ENCODE data around the gene SZT2. TPM values are rescaled to one million over a fixed set of nuclear protein-coding genes. Genes with fewer than 3 reads are reported as not detected.

The SZT2 gene
- total RNA-seq, 2 donors from 2014 or later = 25.9 to 61.6 TPM

- intact Hi-C loops (cut with DNase I) = no loop called here
Observed at GRCh38 chr1:43432907-43433306, 43.2 kb downstream of the SZT2 start.

DNA sequence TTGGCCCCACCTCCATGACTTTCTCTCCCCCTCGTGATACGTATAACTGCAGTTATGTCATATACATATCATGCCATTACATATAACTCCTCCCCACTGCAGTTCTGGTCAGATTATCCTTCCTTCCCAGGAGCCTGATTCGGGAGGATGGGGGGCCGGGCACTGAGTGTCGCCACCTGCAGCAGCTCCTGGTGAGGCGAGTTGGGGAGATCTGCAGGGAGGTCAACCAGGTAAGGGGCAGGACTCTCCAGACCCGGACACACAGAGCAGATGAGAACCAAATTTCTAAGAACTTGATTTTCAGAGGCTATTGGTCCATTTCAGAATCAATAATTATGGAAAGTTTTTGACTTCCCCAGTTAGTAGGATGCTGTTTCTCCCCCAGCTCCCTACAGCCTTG is 44.6 kb downstream of the SZT2 start:
- no peak for ATAC-seq
- Histone ChIP-seq H3K4me3 (no peak overlapping the region), H3K9me3 (no peaks in the 10 kb centered on the region), H3K36me3 (replicated peaks in 1 of 2; ENCODE audit: insufficient read depth in 1 of 2, low read depth in 2 of 2) (peaks cover 0 to 42% of the 10 kb centered on the region in 2 donors), H3K27me3 (no peaks in the 10 kb centered on the region), H3K4me1 (no peaks in the 10 kb centered on the region), H3K27ac (no peak overlapping the region)
- DNase-seq = peak in 1 of 4 donors; percentile 7
- no peak for TF ChIP-seq POLR2A (IDR thresholded peaks at IDR 0.05)
- TF ChIP-seq, protein P1, sequence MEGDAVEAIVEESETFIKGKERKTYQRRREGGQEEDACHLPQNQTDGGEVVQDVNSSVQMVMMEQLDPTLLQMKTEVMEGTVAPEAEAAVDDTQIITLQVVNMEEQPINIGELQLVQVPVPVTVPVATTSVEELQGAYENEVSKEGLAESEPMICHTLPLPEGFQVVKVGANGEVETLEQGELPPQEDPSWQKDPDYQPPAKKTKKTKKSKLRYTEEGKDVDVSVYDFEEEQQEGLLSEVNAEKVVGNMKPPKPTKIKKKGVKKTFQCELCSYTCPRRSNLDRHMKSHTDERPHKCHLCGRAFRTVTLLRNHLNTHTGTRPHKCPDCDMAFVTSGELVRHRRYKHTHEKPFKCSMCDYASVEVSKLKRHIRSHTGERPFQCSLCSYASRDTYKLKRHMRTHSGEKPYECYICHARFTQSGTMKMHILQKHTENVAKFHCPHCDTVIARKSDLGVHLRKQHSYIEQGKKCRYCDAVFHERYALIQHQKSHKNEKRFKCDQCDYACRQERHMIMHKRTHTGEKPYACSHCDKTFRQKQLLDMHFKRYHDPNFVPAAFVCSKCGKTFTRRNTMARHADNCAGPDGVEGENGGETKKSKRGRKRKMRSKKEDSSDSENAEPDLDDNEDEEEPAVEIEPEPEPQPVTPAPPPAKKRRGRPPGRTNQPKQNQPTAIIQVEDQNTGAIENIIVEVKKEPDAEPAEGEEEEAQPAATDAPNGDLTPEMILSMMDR (IDR thresholded peaks at IDR 0.05) = no peak
- intact Hi-C loops (cut with DNase I) = no loop called here
- 89% methylated on average over 7 of the region's 7 CpGs for WGBS, 2 donors

More at GRCh38 chr1:43432907-43433306, 43.2 kb downstream of the SZT2 start:
- Histone ChIP-seq H3K36me3 (replicated peaks in 1 of 2; ENCODE audit: insufficient read depth in 1 of 2, low read depth in 2 of 2) (peaks cover 0 to 51% of the 10 kb centered on the region in 2 donors), H3K4me3 (no peak overlapping the region), H3K27ac (no peak overlapping the region), H3K4me1 (no peaks in the 10 kb centered on the region), H3K9me3 (no peaks in the 10 kb centered on the region), H3K27me3 (no peaks in the 10 kb centered on the region)
- no peak for ATAC-seq
- WGBS, 2 donors = 82 to 91% methylated on average over 5 of the region's 5 CpGs
- peak in 1 of 4 donors; percentile 6 for DNase-seq
- no peak for TF ChIP-seq POLR2A (IDR thresholded peaks at IDR 0.05)
- TF ChIP-seq, protein P1 (IDR thresholded peaks at IDR 0.05) = no peak

GRCh38 chr1:43435146-43436145 is 45.7 kb downstream of the SZT2 start:
- WGBS, 2 donors = 78 to 80% methylated on average over 13 to 14 of the region's 14 CpGs

DNA sequence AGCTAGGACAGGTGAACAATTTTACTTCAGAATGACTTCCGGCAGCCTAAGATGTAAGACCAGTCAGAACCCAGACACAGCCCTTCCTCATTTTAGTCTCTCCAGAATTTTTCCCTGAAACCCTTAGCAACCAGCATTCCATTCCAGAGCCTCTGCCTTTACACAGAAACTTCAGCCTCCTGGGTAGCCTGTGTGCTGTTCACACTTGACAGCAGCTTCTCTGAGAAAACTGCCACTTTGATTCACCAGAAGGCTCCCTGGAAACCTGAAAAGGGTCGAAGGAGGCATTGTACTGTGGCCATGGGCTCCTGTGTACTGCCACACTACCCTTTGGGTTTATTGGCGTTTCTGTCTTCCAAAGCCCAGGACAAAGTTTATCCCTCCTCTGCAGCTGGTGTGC is 46.7 kb downstream of the SZT2 start:
- TF ChIP-seq POLR2A (IDR thresholded peaks at IDR 0.05) = no peak
- TF ChIP-seq, protein P1 (IDR thresholded peaks at IDR 0.05) = no peak
- Histone ChIP-seq H3K27me3 (no peaks in the 10 kb centered on the region), H3K4me3 (no peak overlapping the region), H3K27ac (no peak overlapping the region), H3K36me3 (replicated peaks in 1 of 2; ENCODE audit: insufficient read depth in 1 of 2, low read depth in 2 of 2) (peaks cover 0 to 31% of the 10 kb centered on the region in 2 donors), H3K9me3 (no peaks in the 10 kb centered on the region), H3K4me1 (no peaks in the 10 kb centered on the region)
- DNase-seq = peak in 2 of 4 donors; percentile 0 to 3
- WGBS, 2 donors = 79 to 88% methylated on average over 3 of the region's 3 CpGs
- intact Hi-C loops (cut with DNase I) = no loop called here
- ATAC-seq = no peak

More at GRCh38 chr1:43435146-43436145, 45.7 kb downstream of the SZT2 start:
- DNase-seq = peak in 2 of 4 donors; percentile 8 to 30
- Histone ChIP-seq H3K27ac (no peak overlapping the region), H3K27me3 (no peaks in the 10 kb centered on the region), H3K4me3 (no peak overlapping the region), H3K36me3 (replicated peaks in 1 of 2; ENCODE audit: insufficient read depth in 1 of 2, low read depth in 2 of 2) (peaks cover 0 to 36% of the 10 kb centered on the region in 2 donors), H3K9me3 (no peaks in the 10 kb centered on the region), H3K4me1 (no peaks in the 10 kb centered on the region)
- ATAC-seq = peak; percentile 61
- intact Hi-C loops (cut with DNase I) = no loop called here
- TF ChIP-seq, protein P1 (IDR thresholded peaks at IDR 0.05) = no peak
- TF ChIP-seq POLR2A (IDR thresholded peaks at IDR 0.05) = no peak
